GM19397 (cell line): Measurements from ENCODE around the gene PAK4.
"Not testable (repeated sequence)": the region's sequence is repeated elsewhere in the genome, so short reads cannot be mapped to it uniquely, and the experiment has no call there.

Experiments used
- ATAC-seq: cut with Tn5 transposase; IDR thresholded peaks from one replicate; pipeline ENCODE4 v1.9.1; 2021; ENCODE audit warnings: mild to moderate bottlenecking, moderate library complexity; ENCODE audit not compliant: unreplicated experiment

Gene PAK4

GRCh38 chr19:39099341-39099740 lies 26.2 kb upstream of the PAK4 start:
- ATAC-seq, result no peak

- ATAC-seq, result no peak
Observed at GRCh38 chr19:39100500-39101166, 25.0 kb upstream of the PAK4 start.

GRCh38 chr19:39103151-39103550 lies 22.4 kb upstream of the PAK4 start:
- no peak for ATAC-seq

GRCh38 chr19:39104186-39104596 lies 21.4 kb upstream of the PAK4 start:
- ATAC-seq, result no peak

- ATAC-seq, result no peak
Observed at GRCh38 chr19:39106194-39106593, 19.4 kb upstream of the PAK4 start.

- no peak for ATAC-seq
Observed at GRCh38 chr19:39109641-39110040, 15.9 kb upstream of the PAK4 start.

GRCh38 chr19:39110263-39110967 lies 15.2 kb upstream of the PAK4 start:
- ATAC-seq, result no peak

- no peak for ATAC-seq
Observed at GRCh38 chr19:39111593-39112199, 13.9 kb upstream of the PAK4 start.

- ATAC-seq, result no peak
Observed at GRCh38 chr19:39112338-39112890, 13.2 kb upstream of the PAK4 start.

GRCh38 chr19:39113199-39113598 lies 12.4 kb upstream of the PAK4 start:
- no peak for ATAC-seq

GRCh38 chr19:39115105-39115847 lies 10.3 kb upstream of the PAK4 start:
- no peak for ATAC-seq

- not testable (repeated sequence) for ATAC-seq
Observed at GRCh38 chr19:39117023-39117422, 8.6 kb upstream of the PAK4 start.

GRCh38 chr19:39119830-39120229 lies 5.8 kb upstream of the PAK4 start:
- no peak for ATAC-seq

GRCh38 chr19:39122934-39123731 lies 2.5 kb upstream of the PAK4 start:
- no peak for ATAC-seq

- no peak for ATAC-seq
Observed at GRCh38 chr19:39124136-39124764, 1.3 kb upstream of the PAK4 start.

- no peak for ATAC-seq
Observed at GRCh38 chr19:39125199-39125553, 410 bp upstream of the PAK4 start.

- no peak for ATAC-seq
Observed at GRCh38 chr19:39126312-39127187, 964 bp downstream of the PAK4 start.

- ATAC-seq, result no peak
Observed at GRCh38 chr19:39127812-39128515, 2.4 kb downstream of the PAK4 start.
